Renal cortex interstitium (tissue), 11 donors: ENCODE data around the gene DOCK1. TPM values are rescaled to one million over a fixed set of nuclear protein-coding genes. Genes with fewer than 3 reads are reported as not detected.
A peak's percentile ranks its signal among the peaks of the same experiment; 100 is the strongest.
"Not testable (repeated sequence)": the region's sequence is repeated elsewhere in the genome, so short reads cannot be mapped to it uniquely, and the experiment has no call there.

Experiments used
- DNase-seq, 11 donors: peaks; one replicate each; pipeline ENCODE4 v3.0.0-alpha.2; 2013; ENCODE audit warnings: low read depth in 9 of 11, low spot score in 4 of 11; ENCODE audit errors: extremely low read depth in 1 of 11
- polyA plus RNA-seq, 3 donors: library from polyadenylated mRNA; unstranded; fragments of 120-200 nt; gene quantifications; one replicate each; pipeline ENCODE4 v1.2.1, GENCODE V29; 2013; ENCODE audit not compliant: insufficient read length in 3 of 3

DOCK1 gene
- polyA plus RNA-seq, 3 donors: 62.5 to 69.5 (median 64.8) TPM

- peak in 5 of 11 donors; percentile 44 to 60 (median 46) for DNase-seq
Observed at GRCh38 chr10:126917975-126918908, 13.0 kb downstream of the DOCK1 start.

- no peak for DNase-seq
Observed at GRCh38 chr10:126919426-126919825, 14.2 kb downstream of the DOCK1 start.

- DNase-seq: no peak
Observed at GRCh38 chr10:126921162-126921561, 15.9 kb downstream of the DOCK1 start.

GRCh38 chr10:126921974-126922525 is 16.8 kb downstream of the DOCK1 start:
- DNase-seq: no peak

- no peak for DNase-seq
Observed at GRCh38 chr10:126924180-126924914, 19.1 kb downstream of the DOCK1 start.

- no peak for DNase-seq
Observed at GRCh38 chr10:126924915-126925300, 19.7 kb downstream of the DOCK1 start.

GRCh38 chr10:126926568-126926967 is 21.3 kb downstream of the DOCK1 start:
- no peak for DNase-seq

- no peak for DNase-seq
Observed at GRCh38 chr10:126927799-126928198, 22.6 kb downstream of the DOCK1 start.

GRCh38 chr10:126928274-126928673 is 23.0 kb downstream of the DOCK1 start:
- no peak for DNase-seq

GRCh38 chr10:126929391-126929790 is 24.2 kb downstream of the DOCK1 start:
- no peak for DNase-seq

GRCh38 chr10:126930131-126930882 is 25.1 kb downstream of the DOCK1 start:
- no peak for DNase-seq

- DNase-seq: peak in 1 of 11 donors; percentile 30
Observed at GRCh38 chr10:126930883-126931503, 25.8 kb downstream of the DOCK1 start.

- DNase-seq: no peak
Observed at GRCh38 chr10:126931544-126931943, 26.3 kb downstream of the DOCK1 start.

GRCh38 chr10:126932516-126932915 is 27.3 kb downstream of the DOCK1 start:
- no peak for DNase-seq

- DNase-seq: no peak
Observed at GRCh38 chr10:126933116-126933515, 27.9 kb downstream of the DOCK1 start.

GRCh38 chr10:126935263-126935946 is 30.2 kb downstream of the DOCK1 start:
- DNase-seq: no peak

- DNase-seq: no peak
Observed at GRCh38 chr10:126937026-126937425, 31.8 kb downstream of the DOCK1 start.

GRCh38 chr10:126938121-126938520 is 32.9 kb downstream of the DOCK1 start:
- not testable (repeated sequence) for DNase-seq
